ENCODE measurements around the gene CCND3.

DNA sequence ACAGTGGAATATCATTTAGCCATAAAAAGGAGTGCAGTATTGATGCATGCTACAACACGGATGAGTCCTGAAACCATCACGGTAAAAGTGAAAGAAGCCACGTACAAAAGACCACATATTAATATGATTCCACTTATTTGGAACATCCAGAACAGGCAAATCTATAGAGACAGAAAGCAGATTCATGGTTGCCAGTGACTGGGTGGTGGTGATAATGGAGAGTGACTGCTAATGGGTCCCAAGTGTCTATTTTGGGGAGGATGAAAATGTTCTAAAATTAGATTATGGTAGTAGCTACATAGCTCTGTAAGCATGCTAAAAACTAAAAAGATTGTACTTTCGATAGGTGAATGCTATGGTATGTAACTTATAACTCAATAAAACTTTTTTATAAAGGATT lies 18.4 kb upstream of the CCND3 start:
- TF ChIP-seq, protein P1, sequence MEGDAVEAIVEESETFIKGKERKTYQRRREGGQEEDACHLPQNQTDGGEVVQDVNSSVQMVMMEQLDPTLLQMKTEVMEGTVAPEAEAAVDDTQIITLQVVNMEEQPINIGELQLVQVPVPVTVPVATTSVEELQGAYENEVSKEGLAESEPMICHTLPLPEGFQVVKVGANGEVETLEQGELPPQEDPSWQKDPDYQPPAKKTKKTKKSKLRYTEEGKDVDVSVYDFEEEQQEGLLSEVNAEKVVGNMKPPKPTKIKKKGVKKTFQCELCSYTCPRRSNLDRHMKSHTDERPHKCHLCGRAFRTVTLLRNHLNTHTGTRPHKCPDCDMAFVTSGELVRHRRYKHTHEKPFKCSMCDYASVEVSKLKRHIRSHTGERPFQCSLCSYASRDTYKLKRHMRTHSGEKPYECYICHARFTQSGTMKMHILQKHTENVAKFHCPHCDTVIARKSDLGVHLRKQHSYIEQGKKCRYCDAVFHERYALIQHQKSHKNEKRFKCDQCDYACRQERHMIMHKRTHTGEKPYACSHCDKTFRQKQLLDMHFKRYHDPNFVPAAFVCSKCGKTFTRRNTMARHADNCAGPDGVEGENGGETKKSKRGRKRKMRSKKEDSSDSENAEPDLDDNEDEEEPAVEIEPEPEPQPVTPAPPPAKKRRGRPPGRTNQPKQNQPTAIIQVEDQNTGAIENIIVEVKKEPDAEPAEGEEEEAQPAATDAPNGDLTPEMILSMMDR (IDR thresholded peaks at IDR 0.05; ENCODE audit: borderline replicate concordance, extremely low read depth, low read length, poor library complexity, severe bottlenecking): no peak
- TF ChIP-seq EZH2 (IDR thresholded peaks at IDR 0.05; ENCODE audit: borderline replicate concordance, low read depth, low read length, severe bottlenecking): no peak

Measured in DND-41 (cell line).